ENCODE data around the gene A4GALT. TPM values are rescaled to one million over a fixed set of nuclear protein-coding genes. Genes with fewer than 3 reads are reported as not detected.
"Not testable (repeated sequence)": the region's sequence is repeated elsewhere in the genome, so short reads cannot be mapped to it uniquely, and the experiment has no call there.

A4GALT gene
- total RNA-seq, 1 donor from 2014 or later: 94.9 TPM

DNA sequence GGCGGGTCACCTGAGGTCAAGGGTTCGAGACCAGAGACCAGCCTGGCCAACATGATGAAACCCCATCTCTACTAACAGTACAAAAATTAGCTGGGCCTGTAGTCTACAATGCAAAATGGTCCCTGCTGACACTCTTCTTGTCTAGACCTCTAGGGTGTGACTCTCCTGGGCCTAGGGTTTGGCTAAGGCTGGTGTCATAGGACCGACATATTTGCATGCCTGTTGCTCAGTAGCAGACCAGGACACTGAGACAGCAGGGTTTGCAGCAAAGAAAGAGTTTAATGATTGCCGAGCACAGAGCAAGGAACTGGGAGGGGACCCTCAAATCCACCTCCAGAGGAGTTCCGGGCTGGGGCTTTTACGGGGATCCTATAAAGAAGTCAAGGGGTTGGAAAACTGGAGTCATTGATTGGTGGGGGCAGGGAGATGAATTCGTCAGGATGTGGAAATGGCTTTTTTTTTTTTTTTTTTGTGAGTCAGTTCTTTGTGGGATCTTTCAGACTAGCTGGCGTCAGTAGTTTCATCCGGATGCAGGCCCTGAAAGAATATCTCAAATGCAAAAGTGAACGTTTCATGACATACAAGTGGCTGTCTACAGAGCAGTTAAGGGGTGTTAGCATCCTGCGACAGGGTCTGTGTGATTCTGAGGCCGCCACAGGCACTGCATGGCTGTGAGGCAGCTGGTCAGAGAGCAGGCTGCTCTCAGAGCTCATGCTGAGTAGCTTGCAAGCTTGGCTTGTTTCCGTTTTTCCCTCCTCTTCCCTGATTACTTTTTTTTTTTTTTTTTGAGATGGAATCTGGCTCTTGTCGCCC, 27.2 kb upstream of the A4GALT start:
- Histone ChIP-seq H3K27me3 (ENCODE audit: low read depth) (no peaks in the 10 kb centered on the region), H3K9me3 (replicated peaks) (no peaks in the 10 kb centered on the region), H3K4me3 (no peak overlapping the region), H3K4me1 (peaks cover 74% of the 10 kb centered on the region), H3K36me3 (no peaks in the 10 kb centered on the region), H3K27ac (replicated peaks) (peak overlapping the region; percentile 91)
- intact Hi-C loops (cut with micrococcal nuclease): no loop called here
- no peak for TF ChIP-seq CTCF (IDR thresholded peaks at IDR 0.05; ENCODE audit: borderline replicate concordance)
- no peak for DNase-seq

- no peaks in the 10 kb centered on the region for H3K27me3 ChIP-seq (ENCODE audit: low read depth)
- intact Hi-C loops (cut with micrococcal nuclease): no loop called here
- H3K9me3 ChIP-seq (replicated peaks): no peaks in the 10 kb centered on the region
- no peak overlapping the region for H3K4me3 ChIP-seq
- H3K36me3 ChIP-seq: no peaks in the 10 kb centered on the region
- H3K27ac ChIP-seq (replicated peaks): peak overlapping the region; percentile 91
- TF ChIP-seq CTCF (IDR thresholded peaks at IDR 0.05; ENCODE audit: borderline replicate concordance): no peak
- H3K4me1 ChIP-seq: peaks cover 59% of the 10 kb centered on the region
- DNase-seq: no peak
These were observed 24.4 kb upstream of the A4GALT start for GRCh38 chr22:42745118-42745517.

GRCh38 chr22:42743501-42743991, 22.9 kb upstream of the A4GALT start:
- peak overlapping the region; percentile 15 for H3K4me3 ChIP-seq

DNA sequence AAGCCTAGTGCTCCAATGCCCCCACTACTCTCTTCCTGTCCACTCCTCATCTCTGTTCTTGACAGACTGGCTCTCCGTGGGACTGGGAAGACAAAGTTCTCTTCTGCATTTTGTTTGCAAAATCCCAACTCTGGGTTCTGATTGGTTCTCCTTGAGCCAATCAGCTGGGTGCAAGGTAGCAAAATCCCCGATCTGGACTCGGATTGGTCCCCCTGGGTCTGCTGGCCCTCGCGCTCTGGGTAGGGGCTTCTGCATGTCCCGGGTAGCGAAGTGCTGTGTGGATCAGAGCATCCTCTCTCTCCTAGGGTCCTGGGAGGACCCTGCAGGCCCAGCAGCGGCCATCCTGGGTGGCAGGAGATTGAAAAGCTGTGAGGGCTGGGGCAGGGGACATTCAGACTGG, 22.3 kb upstream of the A4GALT start:
- Histone ChIP-seq H3K4me3 (peak overlapping the region; percentile 15), H3K27ac (replicated peaks) (peak overlapping the region; percentile 91), H3K36me3 (no peaks in the 10 kb centered on the region), H3K9me3 (replicated peaks) (no peaks in the 10 kb centered on the region), H3K4me1 (peaks cover 42% of the 10 kb centered on the region), H3K27me3 (ENCODE audit: low read depth) (no peaks in the 10 kb centered on the region)
- DNase-seq: peak; percentile 64
- TF ChIP-seq CTCF (IDR thresholded peaks at IDR 0.05; ENCODE audit: borderline replicate concordance): no peak
- intact Hi-C loops (cut with micrococcal nuclease): no loop called here

More at GRCh38 chr22:42743501-42743991, 22.9 kb upstream of the A4GALT start:
- H3K9me3 ChIP-seq (replicated peaks): no peaks in the 10 kb centered on the region
- no peaks in the 10 kb centered on the region for H3K27me3 ChIP-seq (ENCODE audit: low read depth)
- no peaks in the 10 kb centered on the region for H3K36me3 ChIP-seq
- H3K27ac ChIP-seq (replicated peaks): peak overlapping the region; percentile 91
- intact Hi-C loops (cut with micrococcal nuclease): no loop called here
- DNase-seq: peak; percentile 91
- peaks cover 48% of the 10 kb centered on the region for H3K4me1 ChIP-seq
- TF ChIP-seq CTCF (IDR thresholded peaks at IDR 0.05; ENCODE audit: borderline replicate concordance): peak; percentile 40

DNA sequence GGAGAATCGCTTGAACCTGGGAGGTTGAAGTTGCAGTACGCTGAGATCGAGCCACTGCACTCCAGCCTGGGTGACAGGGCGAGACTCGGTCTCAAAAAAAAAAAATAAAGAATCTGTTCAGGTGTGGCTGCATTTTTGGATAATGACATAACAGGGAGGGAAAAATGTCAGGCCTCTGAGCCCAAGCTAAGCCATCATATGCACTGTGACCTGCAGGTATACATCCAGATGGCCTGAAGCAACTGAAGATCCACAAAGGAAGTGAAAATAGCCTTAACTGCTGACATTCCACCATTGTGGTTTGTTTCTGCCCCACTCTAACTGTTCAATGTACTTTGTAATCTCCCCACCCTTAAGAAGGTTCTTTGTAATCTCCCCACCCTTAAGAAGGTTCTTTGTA, 19.6 kb upstream of the A4GALT start:
- H3K4me3 ChIP-seq; DNase-seq; H3K27ac ChIP-seq (replicated peaks); intact Hi-C loops (cut with micrococcal nuclease); H3K27me3 ChIP-seq (ENCODE audit: low read depth); H3K9me3 ChIP-seq (replicated peaks); H3K36me3 ChIP-seq: not testable (repeated sequence)
- H3K4me1 ChIP-seq: peaks cover 24% of the 10 kb centered on the region

- no peaks in the 10 kb centered on the region for H3K36me3 ChIP-seq
- no peaks in the 10 kb centered on the region for H3K27me3 ChIP-seq (ENCODE audit: low read depth)
- no peak overlapping the region for H3K4me3 ChIP-seq
- no peak for DNase-seq
- H3K4me1 ChIP-seq: no peaks in the 10 kb centered on the region
- no peaks in the 10 kb centered on the region for H3K9me3 ChIP-seq (replicated peaks)
- no peak overlapping the region for H3K27ac ChIP-seq (replicated peaks)
- intact Hi-C loops (cut with micrococcal nuclease): no loop called here
- TF ChIP-seq CTCF (IDR thresholded peaks at IDR 0.05; ENCODE audit: borderline replicate concordance): no peak
These were observed 13.7 kb upstream of the A4GALT start for GRCh38 chr22:42734406-42734805.

DNA sequence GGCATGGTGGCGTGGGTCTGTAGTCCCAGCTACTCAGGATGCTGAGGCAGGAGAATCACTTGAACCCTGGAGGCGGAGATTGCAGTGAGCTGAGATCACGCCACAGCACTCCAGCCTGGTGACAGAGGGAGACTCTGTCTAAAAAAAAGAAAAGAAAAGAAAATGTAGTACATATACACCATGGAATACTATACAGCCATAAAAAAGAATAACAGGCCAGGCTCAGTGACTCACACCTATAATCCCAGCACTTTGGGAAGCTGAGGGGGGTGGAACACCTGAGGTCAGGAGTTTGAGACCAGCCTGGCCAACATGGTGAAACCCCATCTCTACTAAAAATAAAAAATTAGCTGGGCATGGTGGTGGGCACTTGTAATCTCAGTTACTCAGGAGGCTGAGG, 12.7 kb upstream of the A4GALT start:
- intact Hi-C loops (cut with micrococcal nuclease); H3K27ac ChIP-seq (replicated peaks); H3K4me1 ChIP-seq; DNase-seq; H3K27me3 ChIP-seq (ENCODE audit: low read depth); H3K36me3 ChIP-seq; H3K9me3 ChIP-seq (replicated peaks); H3K4me3 ChIP-seq: not testable (repeated sequence)

Data from left ventricle myocardium inferior (tissue), 1 donor.